ENCODE data around the gene SLC9A8. TPM values are rescaled to one million over a fixed set of nuclear protein-coding genes. Genes with fewer than 3 reads are reported as not detected.
"Not testable (repeated sequence)": the region's sequence is repeated elsewhere in the genome, so short reads cannot be mapped to it uniquely, and the experiment has no call there.

SLC9A8 gene
- total RNA-seq, 1 donor from 2014 or later: 8.8 TPM

DNA sequence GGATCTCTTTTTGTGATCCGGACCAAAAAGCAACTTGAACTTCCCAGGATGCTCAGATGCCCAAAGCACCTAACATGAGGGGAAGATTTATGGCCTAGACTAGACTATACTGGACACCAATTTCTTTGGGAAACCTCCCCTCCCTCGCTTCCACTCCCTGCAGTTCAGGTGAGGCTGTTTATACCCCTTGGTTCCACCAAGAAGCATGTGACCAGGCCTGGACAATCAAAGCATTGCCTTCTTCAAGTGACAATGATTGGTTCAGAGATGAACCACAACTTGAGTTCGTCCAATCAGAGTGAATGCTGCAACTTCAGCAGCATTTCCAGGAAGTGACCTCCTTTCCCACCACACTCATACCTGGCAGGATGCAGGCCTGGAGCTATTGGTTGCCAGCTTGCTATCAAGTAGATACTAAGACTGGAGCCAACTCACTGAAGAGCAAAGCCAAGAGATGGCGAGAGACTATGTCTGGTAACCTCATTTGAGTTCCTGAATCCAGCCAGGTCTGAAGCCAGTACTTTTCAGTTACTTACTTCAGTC lies 45.6 kb upstream of the SLC9A8 start:
- H3K4me1 ChIP-seq: peaks cover 29% of the 10 kb centered on the region
- intact Hi-C loops (cut with DNase I): no loop called here

DNA sequence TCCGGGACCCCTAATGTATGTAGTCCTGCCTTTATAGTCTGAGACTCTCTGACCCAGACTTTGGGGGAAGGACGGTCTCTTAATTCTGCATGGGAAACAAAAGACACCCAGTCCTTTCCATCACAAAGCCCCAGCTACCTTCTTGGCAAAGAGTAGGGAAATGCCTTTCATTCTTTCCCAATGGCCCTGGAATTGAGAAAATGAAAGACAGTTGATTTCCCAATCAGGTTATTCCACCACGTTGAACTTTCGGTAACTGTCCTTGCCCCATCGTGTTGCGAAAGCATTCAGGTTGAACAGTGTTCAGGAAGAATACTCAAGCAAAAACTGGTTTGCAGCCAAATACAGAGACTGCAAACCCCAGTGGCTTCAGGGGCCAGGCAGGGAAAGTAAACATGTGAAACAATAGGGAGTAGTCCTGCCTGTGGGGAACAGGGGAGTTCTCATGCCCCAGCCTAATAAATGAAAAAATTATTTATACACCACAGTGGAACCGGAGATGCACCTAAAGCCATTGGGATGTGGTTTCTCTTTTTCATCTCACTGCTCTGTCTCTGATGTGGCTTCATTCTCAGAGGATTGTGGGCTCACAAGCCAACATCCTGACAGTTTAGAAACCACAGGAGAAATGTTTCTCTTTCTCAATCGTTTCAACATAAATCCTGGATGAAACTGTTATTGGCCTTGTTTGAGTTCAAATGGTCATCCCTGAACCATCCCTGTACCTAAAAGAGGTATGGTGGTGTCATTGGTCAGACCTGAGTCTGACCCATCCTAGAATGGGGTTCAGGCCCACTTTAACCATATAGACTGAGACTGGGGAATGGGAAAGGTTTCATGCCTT lies 44.2 kb upstream of the SLC9A8 start:
- TF ChIP-seq POLR2AphosphoS5 (IDR thresholded peaks at IDR 0.05; ENCODE audit: insufficient read depth in 1 of 2, low read depth in 1 of 2) (peak; percentile 24 to 96), POLR2A (IDR thresholded peaks at IDR 0.05) (no peak)
- Histone ChIP-seq H3K9me3 (no peaks in the 10 kb centered on the region), H3K36me3 (no peaks in the 10 kb centered on the region), H3K27ac (peak overlapping the region; percentile 45), H3K4me3 (no peak overlapping the region), H3K4me1 (peaks cover 38% of the 10 kb centered on the region), H3K27me3 (no peaks in the 10 kb centered on the region)
- intact Hi-C loops (cut with DNase I): no loop called here
- peak in 1 of 2 donors; percentile 90 for DNase-seq (ENCODE audit: extremely low spot score in 2 of 2)

More for the DNA sequence above, 45.6 kb upstream of the SLC9A8 start:
- Histone ChIP-seq H3K27me3 (no peaks in the 10 kb centered on the region), H3K27ac (no peak overlapping the region), H3K4me3 (no peak overlapping the region), H3K36me3 (no peaks in the 10 kb centered on the region), H3K9me3 (no peaks in the 10 kb centered on the region)
- TF ChIP-seq POLR2AphosphoS5 (IDR thresholded peaks at IDR 0.05; ENCODE audit: insufficient read depth in 1 of 2, low read depth in 1 of 2) (no peak), POLR2A (IDR thresholded peaks at IDR 0.05) (no peak)
- TF ChIP-seq, protein P1, sequence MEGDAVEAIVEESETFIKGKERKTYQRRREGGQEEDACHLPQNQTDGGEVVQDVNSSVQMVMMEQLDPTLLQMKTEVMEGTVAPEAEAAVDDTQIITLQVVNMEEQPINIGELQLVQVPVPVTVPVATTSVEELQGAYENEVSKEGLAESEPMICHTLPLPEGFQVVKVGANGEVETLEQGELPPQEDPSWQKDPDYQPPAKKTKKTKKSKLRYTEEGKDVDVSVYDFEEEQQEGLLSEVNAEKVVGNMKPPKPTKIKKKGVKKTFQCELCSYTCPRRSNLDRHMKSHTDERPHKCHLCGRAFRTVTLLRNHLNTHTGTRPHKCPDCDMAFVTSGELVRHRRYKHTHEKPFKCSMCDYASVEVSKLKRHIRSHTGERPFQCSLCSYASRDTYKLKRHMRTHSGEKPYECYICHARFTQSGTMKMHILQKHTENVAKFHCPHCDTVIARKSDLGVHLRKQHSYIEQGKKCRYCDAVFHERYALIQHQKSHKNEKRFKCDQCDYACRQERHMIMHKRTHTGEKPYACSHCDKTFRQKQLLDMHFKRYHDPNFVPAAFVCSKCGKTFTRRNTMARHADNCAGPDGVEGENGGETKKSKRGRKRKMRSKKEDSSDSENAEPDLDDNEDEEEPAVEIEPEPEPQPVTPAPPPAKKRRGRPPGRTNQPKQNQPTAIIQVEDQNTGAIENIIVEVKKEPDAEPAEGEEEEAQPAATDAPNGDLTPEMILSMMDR (IDR thresholded peaks at IDR 0.05): no peak
- no peak for DNase-seq (ENCODE audit: extremely low spot score in 2 of 2)

DNA sequence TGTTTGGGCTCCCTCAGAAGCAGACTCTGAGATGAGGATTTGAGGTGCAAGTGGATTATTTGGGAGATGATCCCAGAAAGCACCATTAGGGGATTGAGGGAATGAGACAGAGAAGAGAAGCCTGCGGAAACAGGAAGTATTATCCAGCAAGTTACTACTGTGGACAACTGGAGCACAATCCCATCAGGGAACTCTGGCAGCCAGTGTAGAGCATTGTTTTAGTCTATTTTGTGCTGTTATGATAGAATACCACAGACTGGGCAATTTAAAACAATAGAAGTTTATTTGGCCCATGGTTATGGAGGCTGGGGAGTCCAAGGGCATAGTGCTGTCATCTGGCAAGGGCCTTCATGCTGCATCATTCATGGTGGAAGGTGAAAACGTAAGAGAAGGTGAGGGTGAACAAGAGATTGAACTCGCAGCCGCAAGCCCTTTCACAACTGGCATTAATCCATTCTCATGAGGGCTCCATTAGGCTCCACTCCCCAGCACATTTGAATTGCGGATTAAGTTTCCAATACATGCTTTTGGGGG lies 43.5 kb upstream of the SLC9A8 start:
- Histone ChIP-seq H3K9me3 (no peaks in the 10 kb centered on the region), H3K4me1 (peaks cover 38% of the 10 kb centered on the region), H3K4me3 (no peak overlapping the region), H3K36me3 (no peaks in the 10 kb centered on the region), H3K27ac (peak overlapping the region; percentile 45), H3K27me3 (no peaks in the 10 kb centered on the region)
- TF ChIP-seq, protein P1 (IDR thresholded peaks at IDR 0.05): no peak
- no peak for TF ChIP-seq POLR2A (IDR thresholded peaks at IDR 0.05)
- TF ChIP-seq POLR2AphosphoS5 (IDR thresholded peaks at IDR 0.05; ENCODE audit: insufficient read depth in 1 of 2, low read depth in 1 of 2): no peak
- intact Hi-C loops (cut with DNase I): no loop called here
- DNase-seq (ENCODE audit: extremely low spot score in 2 of 2): no peak

DNA sequence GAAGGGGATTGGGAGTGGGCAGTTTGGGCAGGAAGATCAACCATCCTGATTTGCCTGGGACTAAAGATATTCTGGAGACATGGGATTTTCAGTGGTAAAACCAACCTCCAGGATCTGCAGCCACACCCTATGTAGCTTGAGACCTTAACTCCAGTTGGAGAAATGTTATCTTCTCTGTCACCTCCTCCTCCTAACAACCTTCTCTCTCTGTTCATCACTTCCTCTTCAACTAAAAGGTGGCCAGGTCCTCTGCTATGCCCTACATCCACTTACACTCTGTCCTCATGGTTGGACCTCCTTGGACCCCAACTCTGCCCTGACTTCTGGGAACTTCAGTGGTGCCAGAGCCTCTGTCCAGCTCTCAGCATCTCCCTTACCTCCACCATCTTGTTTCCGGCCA lies 42.0 kb upstream of the SLC9A8 start:
- H3K27ac ChIP-seq: no peak overlapping the region
- no peaks in the 10 kb centered on the region for H3K27me3 ChIP-seq
- TF ChIP-seq, protein P1 (IDR thresholded peaks at IDR 0.05): no peak
- TF ChIP-seq POLR2AphosphoS5 (IDR thresholded peaks at IDR 0.05; ENCODE audit: insufficient read depth in 1 of 2, low read depth in 1 of 2) (no peak), POLR2A (IDR thresholded peaks at IDR 0.05) (no peak)
- DNase-seq (ENCODE audit: extremely low spot score in 2 of 2): no peak
- H3K4me1 ChIP-seq: peaks cover 49% of the 10 kb centered on the region
- intact Hi-C loops (cut with DNase I): no loop called here
- no peaks in the 10 kb centered on the region for H3K36me3 ChIP-seq
- H3K9me3 ChIP-seq: no peaks in the 10 kb centered on the region
- H3K4me3 ChIP-seq: no peak overlapping the region

DNA sequence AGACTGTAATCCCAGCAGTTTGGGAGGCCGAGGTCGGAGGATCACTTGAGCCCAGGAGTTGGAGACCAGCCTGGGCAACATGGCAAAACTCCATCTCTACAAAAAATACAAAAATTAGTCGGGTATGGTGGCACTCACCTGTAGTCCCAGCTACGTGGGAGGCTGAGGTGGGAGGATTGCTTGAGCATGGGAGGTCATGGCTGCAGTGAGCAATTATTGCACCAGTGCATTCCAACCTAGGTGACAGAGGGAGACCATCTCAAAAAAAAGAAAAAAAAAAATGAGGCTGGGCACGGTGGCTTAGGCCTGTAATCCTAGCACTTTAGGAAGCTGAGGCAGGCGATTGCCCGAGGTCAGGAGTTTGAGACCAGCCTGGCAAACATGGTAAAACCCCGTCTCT lies 38.4 kb upstream of the SLC9A8 start:
- DNase-seq (ENCODE audit: extremely low spot score in 2 of 2); H3K27ac ChIP-seq; H3K27me3 ChIP-seq; intact Hi-C loops (cut with DNase I); H3K36me3 ChIP-seq; H3K4me3 ChIP-seq; H3K9me3 ChIP-seq: not testable (repeated sequence)
- H3K4me1 ChIP-seq: peaks cover 36% of the 10 kb centered on the region

Data from vagina (tissue), 2 donors.